HEK293 (cell line): ENCODE measurements around the gene TNFRSF6B.
"Not testable (repeated sequence)": the region's sequence is repeated elsewhere in the genome, so short reads cannot be mapped to it uniquely, and the experiment has no call there.

ENCODE experiments used
- TCF7L2 ChIP-seq: IDR thresholded peaks from 2 replicates; pipeline ENCODE4 v1.6.1; 2011; ENCODE audit warnings: low read depth, mild to moderate bottlenecking, inconsistent platforms, low read length, moderate library complexity, borderline replicate concordance
- ZNF585B ChIP-seq: fragments of 450-650 bp; formaldehyde crosslinking; IDR thresholded peaks from 2 replicates; pipeline ENCODE4 v1.5.1; 2016; ENCODE audit warnings: missing biosample characterization, missing genetic modification characterization
- ZNF654 ChIP-seq: fragments of 450-650 bp; formaldehyde crosslinking; IDR thresholded peaks from 2 replicates; pipeline ENCODE4 v1.5.1; 2016; ENCODE audit warnings: low read depth, missing biosample characterization, missing genetic modification characterization
- ZXDB ChIP-seq: fragments of 450-650 bp; formaldehyde crosslinking; IDR thresholded peaks from 2 replicates; pipeline ENCODE4 v1.5.1; 2016; ENCODE audit warnings: missing biosample characterization, missing genetic modification characterization
- TF ChIP-seq, protein P1 (sequence below): IDR thresholded peaks from 2 replicates; pipeline ENCODE4 v1.6.1; 2011; ENCODE audit warnings: mild to moderate bottlenecking, low read depth, low read length, borderline replicate concordance
- TF ChIP-seq, protein P2 (sequence below): fragments of 450-650 bp; formaldehyde crosslinking; IDR thresholded peaks from 2 replicates; pipeline ENCODE4 v1.5.1; 2017; ENCODE audit warnings: missing biosample characterization, missing genetic modification characterization
- TF ChIP-seq, protein P3 (sequence below): fragments of 450-650 bp; formaldehyde crosslinking; IDR thresholded peaks from 2 replicates; pipeline ENCODE4 v1.5.1; 2016; ENCODE audit warnings: missing biosample characterization, missing genetic modification characterization

DNA sequence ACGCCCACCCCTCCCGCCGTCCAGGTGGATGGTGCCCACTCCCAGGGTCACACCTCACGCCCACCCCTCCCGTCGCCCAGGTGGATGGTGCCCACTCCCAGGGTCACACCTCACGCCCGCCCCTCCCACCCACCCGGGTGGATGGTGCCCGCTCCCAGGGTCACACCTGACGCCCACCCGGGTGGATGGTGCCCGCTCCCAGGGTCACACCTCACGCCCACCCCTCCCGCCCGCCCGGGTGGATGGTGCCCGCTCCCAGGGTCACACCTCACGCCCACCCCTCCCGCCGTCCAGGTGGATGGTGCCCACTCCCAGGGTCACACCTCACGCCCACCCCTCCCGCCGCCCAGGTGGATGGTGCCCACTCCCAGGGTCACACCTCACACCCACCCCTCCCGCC, 46.0 kb upstream of the TNFRSF6B start:
- not testable (repeated sequence) for TF ChIP-seq ZNF585B; ZNF654 (tag by site-specific recombination); ZXDB (tag by site-specific recombination); TCF7L2
- TF ChIP-seq, protein P1, sequence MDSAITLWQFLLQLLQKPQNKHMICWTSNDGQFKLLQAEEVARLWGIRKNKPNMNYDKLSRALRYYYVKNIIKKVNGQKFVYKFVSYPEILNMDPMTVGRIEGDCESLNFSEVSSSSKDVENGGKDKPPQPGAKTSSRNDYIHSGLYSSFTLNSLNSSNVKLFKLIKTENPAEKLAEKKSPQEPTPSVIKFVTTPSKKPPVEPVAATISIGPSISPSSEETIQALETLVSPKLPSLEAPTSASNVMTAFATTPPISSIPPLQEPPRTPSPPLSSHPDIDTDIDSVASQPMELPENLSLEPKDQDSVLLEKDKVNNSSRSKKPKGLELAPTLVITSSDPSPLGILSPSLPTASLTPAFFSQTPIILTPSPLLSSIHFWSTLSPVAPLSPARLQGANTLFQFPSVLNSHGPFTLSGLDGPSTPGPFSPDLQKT: not testable (repeated sequence)
- TF ChIP-seq, protein P2, sequence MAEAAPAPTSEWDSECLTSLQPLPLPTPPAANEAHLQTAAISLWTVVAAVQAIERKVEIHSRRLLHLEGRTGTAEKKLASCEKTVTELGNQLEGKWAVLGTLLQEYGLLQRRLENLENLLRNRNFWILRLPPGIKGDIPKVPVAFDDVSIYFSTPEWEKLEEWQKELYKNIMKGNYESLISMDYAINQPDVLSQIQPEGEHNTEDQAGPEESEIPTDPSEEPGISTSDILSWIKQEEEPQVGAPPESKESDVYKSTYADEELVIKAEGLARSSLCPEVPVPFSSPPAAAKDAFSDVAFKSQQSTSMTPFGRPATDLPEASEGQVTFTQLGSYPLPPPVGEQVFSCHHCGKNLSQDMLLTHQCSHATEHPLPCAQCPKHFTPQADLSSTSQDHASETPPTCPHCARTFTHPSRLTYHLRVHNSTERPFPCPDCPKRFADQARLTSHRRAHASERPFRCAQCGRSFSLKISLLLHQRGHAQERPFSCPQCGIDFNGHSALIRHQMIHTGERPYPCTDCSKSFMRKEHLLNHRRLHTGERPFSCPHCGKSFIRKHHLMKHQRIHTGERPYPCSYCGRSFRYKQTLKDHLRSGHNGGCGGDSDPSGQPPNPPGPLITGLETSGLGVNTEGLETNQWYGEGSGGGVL (tag by site-specific recombination): not testable (repeated sequence)
- TF ChIP-seq, protein P3, sequence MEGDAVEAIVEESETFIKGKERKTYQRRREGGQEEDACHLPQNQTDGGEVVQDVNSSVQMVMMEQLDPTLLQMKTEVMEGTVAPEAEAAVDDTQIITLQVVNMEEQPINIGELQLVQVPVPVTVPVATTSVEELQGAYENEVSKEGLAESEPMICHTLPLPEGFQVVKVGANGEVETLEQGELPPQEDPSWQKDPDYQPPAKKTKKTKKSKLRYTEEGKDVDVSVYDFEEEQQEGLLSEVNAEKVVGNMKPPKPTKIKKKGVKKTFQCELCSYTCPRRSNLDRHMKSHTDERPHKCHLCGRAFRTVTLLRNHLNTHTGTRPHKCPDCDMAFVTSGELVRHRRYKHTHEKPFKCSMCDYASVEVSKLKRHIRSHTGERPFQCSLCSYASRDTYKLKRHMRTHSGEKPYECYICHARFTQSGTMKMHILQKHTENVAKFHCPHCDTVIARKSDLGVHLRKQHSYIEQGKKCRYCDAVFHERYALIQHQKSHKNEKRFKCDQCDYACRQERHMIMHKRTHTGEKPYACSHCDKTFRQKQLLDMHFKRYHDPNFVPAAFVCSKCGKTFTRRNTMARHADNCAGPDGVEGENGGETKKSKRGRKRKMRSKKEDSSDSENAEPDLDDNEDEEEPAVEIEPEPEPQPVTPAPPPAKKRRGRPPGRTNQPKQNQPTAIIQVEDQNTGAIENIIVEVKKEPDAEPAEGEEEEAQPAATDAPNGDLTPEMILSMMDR (tag by site-specific recombination): not testable (repeated sequence)
